ENCODE results near the gene MOCOS. TPM values are rescaled to one million over a fixed set of nuclear protein-coding genes. Genes with fewer than 3 reads are reported as not detected.

MOCOS gene
- total and polyA plus RNA-seq, 2 of the 8 experiments (the other 6 are each of a cell fraction or from before 2014, with no cell fraction given) = 4.7 to 5.8 TPM

- Histone ChIP-seq H3K4ac (replicated peaks; ENCODE audit: insufficient read length, low read depth, low read length) (no peak overlapping the region), H4K91ac (replicated peaks; ENCODE audit: insufficient read length, low read length) (no peak overlapping the region), H4K5ac (ENCODE audit: insufficient read length, low read depth, low read length) (no peak overlapping the region), H3K79me2 (ENCODE audit: control insufficient read depth in 1 of 2, insufficient read depth in 2 of 2, low read length in 2 of 2) (no peaks in the 10 kb centered on the region), H3K36me3 (ENCODE audit: control insufficient read depth in 2 of 4, insufficient read depth in 4 of 4, low read length in 3 of 4) (peaks cover 3 to 24% (median 13%) of the 10 kb centered on the region in 4 experiments; a peak in 6 of 8 replicates), H3K79me1 (ENCODE audit: low read depth, low read length) (no peaks in the 10 kb centered on the region), H3K23me2 (ENCODE audit: low read depth, low read length) (no peaks in the 10 kb centered on the region), H2BK120ac (replicated peaks; ENCODE audit: low read depth, low read length) (no peak overlapping the region), H3K4me1 (replicated peaks in 1 of 4; ENCODE audit: control insufficient read depth in 3 of 4, insufficient read depth in 4 of 4, low read length in 3 of 4) (no peaks in the 10 kb centered on the region; a peak in 1 of 7 replicates), H3K4me3 (ENCODE audit: extremely low read depth in 1 of 4, insufficient read depth in 2 of 4, low read depth in 3 of 4, low read length in 4 of 4) (no peak overlapping the region), H3K4me2 (ENCODE audit: insufficient read depth in 1 of 2, low read depth in 2 of 2, low read length in 2 of 2) (no peak overlapping the region), H4K20me1 (replicated peaks in 1 of 2; ENCODE audit: control insufficient read depth in 1 of 2, insufficient read depth in 2 of 2, low read length in 2 of 2) (peaks cover 0 to 2% of the 10 kb centered on the region in 2 experiments), H3K27ac (ENCODE audit: low read depth, low read length) (no peak overlapping the region), H2BK20ac (ENCODE audit: low read length) (no peak overlapping the region), H2BK5ac (ENCODE audit: low read depth, low read length) (no peak overlapping the region), H2BK15ac (ENCODE audit: low read length) (no peak overlapping the region), H3K23ac (ENCODE audit: insufficient read length) (no peak overlapping the region), H3K27me3 (replicated peaks in 1 of 4; ENCODE audit: control insufficient read depth in 3 of 4, extremely low read depth in 1 of 4, insufficient read depth in 3 of 4, low read length in 3 of 4) (no peaks in the 10 kb centered on the region), H2AK5ac (ENCODE audit: low read depth, low read length) (no peak overlapping the region), H4K8ac (ENCODE audit: extremely low read depth, insufficient read depth, low read length) (no peak overlapping the region), H2AFZ (ENCODE audit: low read length) (no peak overlapping the region), H3K9ac (replicated peaks in 1 of 4; ENCODE audit: extremely low read depth in 1 of 4, low read depth in 3 of 4, low read length in 3 of 4) (no peak overlapping the region), H3K18ac (ENCODE audit: extremely low read depth, low read length) (no peak overlapping the region), H3K56ac (replicated peaks; ENCODE audit: insufficient read length, low read depth, low read length) (no peak overlapping the region), H2BK12ac (ENCODE audit: low read depth, low read length) (no peak overlapping the region), H3K14ac (ENCODE audit: insufficient read length) (no peak overlapping the region), H3K9me3 (ENCODE audit: insufficient read depth in 2 of 2, low read depth in 1 of 2, low read length in 1 of 2) (no peaks in the 10 kb centered on the region)
- CTCF ChIA-PET (ENCODE audit: partially characterized antibody) = interaction anchor here (0.6 to 2.5 kb wide), 4 partner anchors 19 to 508 kb away, joined by 3 to 11 read pairs (median 4); no protein-coding TSS in a partner anchor
- POLR2A ChIA-PET (ENCODE audit: partially characterized antibody) = interaction anchor here (1.3 to 3.8 kb wide), 4 partner anchors 10 to 105 kb away, joined by 3 to 24 read pairs (median 4); no protein-coding TSS in a partner anchor
- DNase-seq (ENCODE audit: low read depth in 1 of 2, low spot score in 2 of 2) (no peak), FAIRE-seq (no peak)
- 79% methylated on average over 7 of the region's 7 CpGs; no CpG with 5 or more reads in 1 of the 2 experiments for WGBS, 2 experiments (ENCODE audit: extremely low coverage in 1 of 2, insufficient coverage in 1 of 2, insufficient read length in 1 of 2, insufficient replicate concordance in 2 of 2, low coverage in 1 of 2, low lambda C conversion rate in 2 of 2, missing lambda C conversion rate in 1 of 2)
These were observed 7.5 kb upstream of the MOCOS start for GRCh38 chr18:36179562-36180355.

Measured in H1 (cell line).